Vagina (tissue), 2 donors: ENCODE measurements around the gene RNF113B. TPM values are rescaled to one million over a fixed set of nuclear protein-coding genes. Genes with fewer than 3 reads are reported as not detected.

ENCODE experiments used
- DNase-seq, 2 donors: peaks; one replicate each; pipeline ENCODE4 v3.0.0-alpha.2; 2017; ENCODE audit errors: extremely low spot score in 2 of 2
- H3K27ac ChIP-seq: fragments of 200-600 bp; sonication (generic); one replicate; pipeline ENCODE4 v1.5.1; 2019
- H3K27me3 ChIP-seq: fragments of 200-600 bp; sonication (generic); one replicate; pipeline ENCODE4 v1.5.1; 2019
- H3K36me3 ChIP-seq, 2 donors: fragments of 200-600 bp; sonication (generic); one replicate each; pipeline ENCODE4 v1.5.1; 2017 to 2019
- H3K4me1 ChIP-seq: fragments of 200-600 bp; sonication (generic); one replicate; pipeline ENCODE4 v1.5.1; 2019
- H3K4me3 ChIP-seq, 2 donors: fragments of 200-600 bp; sonication (generic); 1 replicate in 1 of 2; 2 replicates in 1 of 2; pipeline ENCODE4 v1.5.1; 2016 to 2019
- H3K9me3 ChIP-seq: fragments of 200-600 bp; sonication (generic); one replicate; pipeline ENCODE4 v1.5.1; 2019
- POLR2A ChIP-seq, 2 donors: fragments of 450-650 bp; IDR thresholded peaks; one replicate each; pipeline ENCODE4 v1.6.1; 2017; ENCODE audit warnings: antibody characterized with exemption in 2 of 2, mild to moderate bottlenecking in 2 of 2, moderate library complexity in 2 of 2
- POLR2AphosphoS5 ChIP-seq, 2 donors: sonication (generic); formaldehyde crosslinking; IDR thresholded peaks; one replicate each; pipeline ENCODE4 v1.9.0; 2017; ENCODE audit warnings: antibody characterized with exemption in 2 of 2, mild to moderate bottlenecking in 2 of 2, low read depth in 1 of 2; ENCODE audit not compliant: insufficient read depth in 1 of 2
- intact Hi-C: fragments of 100-400 bp; cut with DNase I; formaldehyde crosslinking; loops from one replicate; pipeline ENCODE4 v1.15.1; 2023
- total RNA-seq: library from RNA; depleted of rRNA; stranded (reverse); fragments of >200 nt; gene quantifications from one replicate; pipeline ENCODE4 v1.2.3, GENCODE V29; 2016
- TF ChIP-seq, protein P1 (sequence below), 3 experiments: fragments of 450-650 bp in 2 of 3; fragments of 200-600 bp in 1 of 3; sonication (generic) in 1 of 3; IDR thresholded peaks; one replicate each; pipeline ENCODE4 v1.5.1; 2017 to 2019; ENCODE audit warnings: antibody characterized with exemption in 3 of 3, mild to moderate bottlenecking in 2 of 3, moderate library complexity in 2 of 3

The RNF113B gene
- total RNA-seq, 1 donor from 2014 or later = not detected

DNA sequence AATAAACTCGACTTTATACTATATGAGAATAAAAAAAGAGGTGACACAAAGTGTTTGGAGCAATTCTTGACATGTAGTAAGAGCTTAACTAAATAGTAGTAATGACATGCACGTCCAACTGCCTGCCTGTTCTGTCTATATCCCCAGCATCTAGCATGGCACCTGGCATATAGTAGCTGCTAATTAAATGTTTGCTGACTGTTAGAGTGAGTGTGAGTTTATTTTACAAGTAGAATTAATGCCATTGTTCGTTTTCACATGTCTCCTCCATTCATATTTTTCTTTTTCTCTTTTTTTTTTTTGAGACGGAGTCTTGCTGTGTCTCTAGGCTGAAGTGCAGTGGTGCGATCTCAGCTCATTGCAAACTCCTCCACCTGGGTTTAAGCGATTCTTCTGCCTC lies 38.4 kb upstream of the RNF113B start:
- intact Hi-C loops = no loop called here
- peaks cover 39% of the 10 kb centered on the region for H3K4me1 ChIP-seq
- no peaks in the 10 kb centered on the region for H3K27me3 ChIP-seq
- no peaks in the 10 kb centered on the region for H3K9me3 ChIP-seq
- no peak overlapping the region for H3K4me3 ChIP-seq
- no peaks in the 10 kb centered on the region for H3K36me3 ChIP-seq
- peak overlapping the region; percentile 15 for H3K27ac ChIP-seq
- DNase-seq = no peak
- no peak for TF ChIP-seq POLR2A (IDR thresholded peaks at IDR 0.05)
- no peak for TF ChIP-seq POLR2AphosphoS5 (IDR thresholded peaks at IDR 0.05; ENCODE audit: insufficient read depth in 1 of 2, low read depth in 1 of 2)
- TF ChIP-seq, protein P1, sequence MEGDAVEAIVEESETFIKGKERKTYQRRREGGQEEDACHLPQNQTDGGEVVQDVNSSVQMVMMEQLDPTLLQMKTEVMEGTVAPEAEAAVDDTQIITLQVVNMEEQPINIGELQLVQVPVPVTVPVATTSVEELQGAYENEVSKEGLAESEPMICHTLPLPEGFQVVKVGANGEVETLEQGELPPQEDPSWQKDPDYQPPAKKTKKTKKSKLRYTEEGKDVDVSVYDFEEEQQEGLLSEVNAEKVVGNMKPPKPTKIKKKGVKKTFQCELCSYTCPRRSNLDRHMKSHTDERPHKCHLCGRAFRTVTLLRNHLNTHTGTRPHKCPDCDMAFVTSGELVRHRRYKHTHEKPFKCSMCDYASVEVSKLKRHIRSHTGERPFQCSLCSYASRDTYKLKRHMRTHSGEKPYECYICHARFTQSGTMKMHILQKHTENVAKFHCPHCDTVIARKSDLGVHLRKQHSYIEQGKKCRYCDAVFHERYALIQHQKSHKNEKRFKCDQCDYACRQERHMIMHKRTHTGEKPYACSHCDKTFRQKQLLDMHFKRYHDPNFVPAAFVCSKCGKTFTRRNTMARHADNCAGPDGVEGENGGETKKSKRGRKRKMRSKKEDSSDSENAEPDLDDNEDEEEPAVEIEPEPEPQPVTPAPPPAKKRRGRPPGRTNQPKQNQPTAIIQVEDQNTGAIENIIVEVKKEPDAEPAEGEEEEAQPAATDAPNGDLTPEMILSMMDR (IDR thresholded peaks at IDR 0.05) = no peak

GRCh38 chr13:98214707-98215106 lies 37.6 kb upstream of the RNF113B start:
- peak overlapping the region; percentile 63 for H3K27ac ChIP-seq
- H3K36me3 ChIP-seq = no peaks in the 10 kb centered on the region
- H3K4me1 ChIP-seq = peaks cover 39% of the 10 kb centered on the region
- intact Hi-C loops = no loop called here
- no peak overlapping the region for H3K4me3 ChIP-seq
- H3K9me3 ChIP-seq = no peaks in the 10 kb centered on the region
- TF ChIP-seq, protein P1 (IDR thresholded peaks at IDR 0.05) = no peak
- TF ChIP-seq POLR2A (IDR thresholded peaks at IDR 0.05) (no peak), POLR2AphosphoS5 (IDR thresholded peaks at IDR 0.05; ENCODE audit: insufficient read depth in 1 of 2, low read depth in 1 of 2) (no peak)
- H3K27me3 ChIP-seq = no peaks in the 10 kb centered on the region
- DNase-seq = no peak

GRCh38 chr13:98214008-98214643 lies 37.1 kb upstream of the RNF113B start:
- H3K27ac ChIP-seq = peak overlapping the region; percentile 63
- intact Hi-C loops = no loop called here
- TF ChIP-seq, protein P1 (IDR thresholded peaks at IDR 0.05) = no peak
- TF ChIP-seq POLR2A (IDR thresholded peaks at IDR 0.05) (no peak), POLR2AphosphoS5 (IDR thresholded peaks at IDR 0.05; ENCODE audit: insufficient read depth in 1 of 2, low read depth in 1 of 2) (no peak)
- no peak for DNase-seq
- no peak overlapping the region for H3K4me3 ChIP-seq
- H3K4me1 ChIP-seq = peaks cover 39% of the 10 kb centered on the region
- no peaks in the 10 kb centered on the region for H3K9me3 ChIP-seq
- no peaks in the 10 kb centered on the region for H3K27me3 ChIP-seq
- no peaks in the 10 kb centered on the region for H3K36me3 ChIP-seq

- Histone ChIP-seq H3K27ac (no peak overlapping the region), H3K4me3 (no peak overlapping the region), H3K36me3 (no peaks in the 10 kb centered on the region), H3K4me1 (peaks cover 39% of the 10 kb centered on the region), H3K27me3 (no peaks in the 10 kb centered on the region), H3K9me3 (no peaks in the 10 kb centered on the region)
- TF ChIP-seq POLR2A (IDR thresholded peaks at IDR 0.05) (no peak), POLR2AphosphoS5 (IDR thresholded peaks at IDR 0.05; ENCODE audit: insufficient read depth in 1 of 2, low read depth in 1 of 2) (no peak)
- TF ChIP-seq, protein P1 (IDR thresholded peaks at IDR 0.05) = no peak
- no peak for DNase-seq
- intact Hi-C loops = no loop called here
These were observed 36.3 kb upstream of the RNF113B start for GRCh38 chr13:98213354-98213753.

GRCh38 chr13:98212763-98213162 lies 35.7 kb upstream of the RNF113B start:
- H3K27me3 ChIP-seq = no peaks in the 10 kb centered on the region
- no peaks in the 10 kb centered on the region for H3K9me3 ChIP-seq
- H3K4me1 ChIP-seq = peaks cover 39% of the 10 kb centered on the region
- TF ChIP-seq, protein P1 (IDR thresholded peaks at IDR 0.05) = no peak
- TF ChIP-seq POLR2A (IDR thresholded peaks at IDR 0.05) (no peak), POLR2AphosphoS5 (IDR thresholded peaks at IDR 0.05; ENCODE audit: insufficient read depth in 1 of 2, low read depth in 1 of 2) (no peak)
- no peak overlapping the region for H3K27ac ChIP-seq
- DNase-seq = no peak
- intact Hi-C loops = no loop called here
- no peaks in the 10 kb centered on the region for H3K36me3 ChIP-seq
- H3K4me3 ChIP-seq = no peak overlapping the region
